Glomerular endothelial cell (primary cell): ENCODE data around the gene F2RL1. TPM values are rescaled to one million over a fixed set of nuclear protein-coding genes. Genes with fewer than 3 reads are reported as not detected.
"Not testable (repeated sequence)": the region's sequence is repeated elsewhere in the genome, so short reads cannot be mapped to it uniquely, and the experiment has no call there.

Source experiments
- DNase-seq: peaks from one replicate; pipeline ENCODE4 v3.0.0-alpha.2; 2011; ENCODE audit warnings: low read depth, low spot score; ENCODE audit errors: extremely low read depth
- total RNA-seq: library from RNA; depleted of rRNA; stranded (reverse); fragments of >200 nt; gene quantifications from 2 replicates; pipeline ENCODE4 v1.2.3, GENCODE V29; 2015

F2RL1 gene
- total RNA-seq, 1 donor from 2014 or later, result 81.4 TPM

- DNase-seq, result no peak
These were observed 12.9 kb upstream of the F2RL1 start for GRCh38 chr5:76805821-76806505.

- DNase-seq, result no peak
These were observed 11.5 kb upstream of the F2RL1 start for GRCh38 chr5:76807296-76807695.

- no peak for DNase-seq
These were observed 10.6 kb upstream of the F2RL1 start for GRCh38 chr5:76808141-76808691.

- no peak for DNase-seq
These were observed 9.7 kb upstream of the F2RL1 start for GRCh38 chr5:76809141-76809540.

- no peak for DNase-seq
These were observed 8.6 kb upstream of the F2RL1 start for GRCh38 chr5:76810236-76810635.

- no peak for DNase-seq
These were observed 7.6 kb upstream of the F2RL1 start for GRCh38 chr5:76811214-76811613.

- DNase-seq, result not testable (repeated sequence)
These were observed 6.6 kb upstream of the F2RL1 start for GRCh38 chr5:76812209-76812608.

- no peak for DNase-seq
These were observed 4.8 kb upstream of the F2RL1 start for GRCh38 chr5:76813982-76814562.

- DNase-seq, result no peak
These were observed 2.6 kb upstream of the F2RL1 start for GRCh38 chr5:76816110-76816831.

- no peak for DNase-seq
These were observed 1.2 kb downstream of the F2RL1 start for GRCh38 chr5:76819851-76820525.

- DNase-seq, result no peak
These were observed 1.7 kb downstream of the F2RL1 start for GRCh38 chr5:76820526-76820890.

GRCh38 chr5:76821136-76821535, 2.3 kb downstream of the F2RL1 start:
- DNase-seq, result no peak

GRCh38 chr5:76822105-76822731, 3.4 kb downstream of the F2RL1 start:
- not testable (repeated sequence) for DNase-seq

GRCh38 chr5:76826416-76826815, 7.6 kb downstream of the F2RL1 start:
- DNase-seq, result not testable (repeated sequence)

GRCh38 chr5:76831110-76831452, 12.3 kb downstream of the F2RL1 start:
- DNase-seq, result peak; percentile 50

- no peak for DNase-seq
These were observed 17.4 kb downstream of the F2RL1 start for GRCh38 chr5:76836181-76836580.

- no peak for DNase-seq
These were observed 17.8 kb downstream of the F2RL1 start for GRCh38 chr5:76836585-76836984.

- no peak for DNase-seq
These were observed 19.8 kb downstream of the F2RL1 start for GRCh38 chr5:76838481-76839261.

GRCh38 chr5:76841361-76841760, 22.5 kb downstream of the F2RL1 start:
- no peak for DNase-seq

GRCh38 chr5:76845890-76846289, 27.1 kb downstream of the F2RL1 start:
- no peak for DNase-seq
